ENCODE measurements around the gene TNFAIP8.

DNA sequence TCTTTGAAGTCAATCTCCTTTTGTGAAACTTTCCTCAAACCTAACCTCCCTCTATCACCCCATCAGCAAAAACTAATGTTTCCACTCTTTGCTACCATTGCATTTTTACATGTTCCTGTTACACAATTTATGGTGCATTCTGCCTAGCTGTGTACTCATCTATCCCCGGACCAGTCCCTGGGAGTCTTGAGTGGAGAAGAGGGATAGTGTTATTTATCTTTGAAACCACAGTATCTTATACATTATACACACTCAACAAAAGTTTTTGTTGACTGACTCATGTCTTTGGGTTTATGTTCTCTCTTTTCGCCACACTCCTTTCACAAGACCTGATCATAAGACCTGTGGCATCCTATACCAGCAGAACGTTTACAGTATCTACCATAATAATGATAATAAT, 26.4 kb downstream of the TNFAIP8 start:
- TF ChIP-seq, protein P1, sequence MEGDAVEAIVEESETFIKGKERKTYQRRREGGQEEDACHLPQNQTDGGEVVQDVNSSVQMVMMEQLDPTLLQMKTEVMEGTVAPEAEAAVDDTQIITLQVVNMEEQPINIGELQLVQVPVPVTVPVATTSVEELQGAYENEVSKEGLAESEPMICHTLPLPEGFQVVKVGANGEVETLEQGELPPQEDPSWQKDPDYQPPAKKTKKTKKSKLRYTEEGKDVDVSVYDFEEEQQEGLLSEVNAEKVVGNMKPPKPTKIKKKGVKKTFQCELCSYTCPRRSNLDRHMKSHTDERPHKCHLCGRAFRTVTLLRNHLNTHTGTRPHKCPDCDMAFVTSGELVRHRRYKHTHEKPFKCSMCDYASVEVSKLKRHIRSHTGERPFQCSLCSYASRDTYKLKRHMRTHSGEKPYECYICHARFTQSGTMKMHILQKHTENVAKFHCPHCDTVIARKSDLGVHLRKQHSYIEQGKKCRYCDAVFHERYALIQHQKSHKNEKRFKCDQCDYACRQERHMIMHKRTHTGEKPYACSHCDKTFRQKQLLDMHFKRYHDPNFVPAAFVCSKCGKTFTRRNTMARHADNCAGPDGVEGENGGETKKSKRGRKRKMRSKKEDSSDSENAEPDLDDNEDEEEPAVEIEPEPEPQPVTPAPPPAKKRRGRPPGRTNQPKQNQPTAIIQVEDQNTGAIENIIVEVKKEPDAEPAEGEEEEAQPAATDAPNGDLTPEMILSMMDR (IDR thresholded peaks at IDR 0.05) = no peak
- TF ChIP-seq EZH2 (IDR thresholded peaks at IDR 0.05; ENCODE audit: borderline replicate concordance, insufficient read depth, low read depth, low read length, poor library complexity, severe bottlenecking) = no peak
